GM19328 (cell line): ENCODE data around the gene DPY19L2.
"Not testable (repeated sequence)": the region's sequence is repeated elsewhere in the genome, so short reads cannot be mapped to it uniquely, and the experiment has no call there.

Experiments used
- ATAC-seq: cut with Tn5 transposase; IDR thresholded peaks from one replicate; pipeline ENCODE4 v1.9.1; 2021; ENCODE audit warnings: mild to moderate bottlenecking, moderate library complexity; ENCODE audit not compliant: unreplicated experiment

Gene DPY19L2

GRCh38 chr12:63545298-63545916 is 122.9 kb downstream of the DPY19L2 start:
- ATAC-seq, result not testable (repeated sequence)

GRCh38 chr12:63538656-63539055 is 129.6 kb downstream of the DPY19L2 start:
- ATAC-seq, result not testable (repeated sequence)

- ATAC-seq, result not testable (repeated sequence)
These were observed 130.5 kb downstream of the DPY19L2 start for GRCh38 chr12:63537838-63538237.

GRCh38 chr12:63529641-63530040 is 138.7 kb downstream of the DPY19L2 start:
- not testable (repeated sequence) for ATAC-seq

- ATAC-seq, result no peak
These were observed 142.5 kb downstream of the DPY19L2 start for GRCh38 chr12:63525831-63526230.

- no peak for ATAC-seq
These were observed 146.6 kb downstream of the DPY19L2 start for GRCh38 chr12:63521706-63522105.
